Activated CD8-positive, alpha-beta memory T cell treated with anti-CD3 and anti-CD28 coated beads, Interleukin-2, amount 50 U/mL, for 4 hours (primary cell): ENCODE results near the gene NWD2.
"Not testable (repeated sequence)": the region's sequence is repeated elsewhere in the genome, so short reads cannot be mapped to it uniquely, and the experiment has no call there.

Source experiments
- DNase-seq: peaks from one replicate; pipeline ENCODE4 v3.0.0-alpha.2; 2020

The NWD2 gene

DNA sequence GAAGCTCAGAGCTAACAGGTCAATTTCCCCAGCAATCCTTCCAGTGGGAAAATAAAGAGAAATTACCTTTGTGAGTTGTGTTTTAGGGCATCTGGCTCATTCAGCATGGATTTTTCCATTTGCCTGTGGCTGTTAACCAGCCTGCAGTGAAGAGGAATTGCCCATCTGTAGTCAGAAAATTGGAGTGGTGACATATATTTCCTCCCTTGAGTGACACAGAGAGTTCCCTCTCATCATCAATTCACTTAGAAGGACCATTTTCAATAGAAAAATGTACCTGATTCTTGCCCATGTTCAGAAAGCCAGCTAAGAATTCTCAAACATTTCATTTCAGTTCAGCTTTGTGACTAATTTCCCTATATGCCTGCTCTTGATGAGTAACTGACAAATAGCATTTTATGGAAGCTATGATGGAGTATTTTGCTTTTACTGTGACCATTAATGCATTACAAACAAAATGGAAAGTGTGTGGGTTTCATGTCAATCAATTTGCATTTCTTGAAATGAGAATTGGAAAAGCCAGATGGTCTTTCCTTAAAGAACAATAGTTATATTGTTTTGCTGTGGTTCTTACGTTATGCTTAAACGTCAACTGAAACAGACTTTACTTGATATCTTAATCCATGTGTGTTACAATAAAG lies 155.8 kb downstream of the NWD2 start:
- DNase-seq: no peak

DNA sequence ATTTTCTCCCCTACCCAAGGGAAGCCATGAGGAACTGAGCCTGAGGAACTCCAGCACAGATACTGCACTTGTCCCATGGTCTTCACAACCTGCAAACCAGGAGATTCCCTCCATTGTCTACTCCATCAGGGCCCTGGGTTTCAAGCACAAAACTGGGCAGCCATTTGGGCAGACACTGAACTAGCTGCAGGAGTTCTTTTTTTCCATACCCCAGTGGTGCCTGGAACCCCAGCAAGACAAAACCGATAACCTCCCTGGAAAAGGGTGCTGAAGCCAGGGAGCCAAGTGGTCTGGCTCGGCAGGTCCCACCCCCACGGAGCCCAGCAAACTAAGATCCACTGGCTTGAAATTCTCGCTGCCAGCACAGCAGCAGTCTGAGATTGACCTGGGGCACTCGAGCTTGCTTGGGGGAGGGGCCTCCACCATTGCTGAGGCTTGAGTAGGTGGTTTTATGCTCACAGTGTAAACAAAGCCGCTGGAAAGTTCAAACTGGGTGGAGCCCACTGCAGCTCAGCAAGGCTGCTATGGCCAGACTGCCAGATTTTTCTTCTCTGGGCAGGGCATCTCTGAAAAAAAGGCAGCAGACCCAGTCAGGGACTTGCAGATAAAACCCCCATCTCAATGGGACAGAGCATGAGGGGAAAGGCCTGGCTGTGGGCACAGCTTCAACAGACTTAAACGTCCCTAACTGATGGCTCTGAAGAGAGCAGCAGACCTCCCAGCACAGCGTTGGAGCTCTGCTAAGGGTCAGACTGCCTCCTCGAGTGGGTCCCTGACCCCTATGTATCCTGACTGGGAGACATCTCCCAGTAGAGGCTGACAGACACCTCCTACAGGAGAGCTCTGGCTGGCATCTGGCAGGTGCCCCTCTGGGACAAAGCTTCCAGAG lies 163.6 kb downstream of the NWD2 start:
- not testable (repeated sequence) for DNase-seq

DNA sequence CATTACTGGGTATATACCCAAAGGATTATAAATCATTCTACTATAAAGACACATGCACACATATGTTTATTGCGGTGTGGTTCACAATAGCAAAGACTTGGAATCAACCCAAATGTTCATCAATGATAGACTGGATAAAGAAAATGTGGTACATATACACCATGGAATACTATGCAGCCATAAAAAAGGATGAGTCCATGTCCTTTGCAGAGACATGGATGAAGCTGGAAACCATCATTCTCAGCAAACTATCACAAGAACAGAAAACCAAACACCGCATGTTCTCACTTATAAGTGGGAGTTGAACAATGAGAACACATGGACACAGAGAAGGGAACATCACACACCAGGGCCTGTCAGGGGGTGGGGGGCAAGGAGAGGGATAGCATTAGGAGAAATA lies 169.1 kb downstream of the NWD2 start:
- DNase-seq: not testable (repeated sequence)

DNA sequence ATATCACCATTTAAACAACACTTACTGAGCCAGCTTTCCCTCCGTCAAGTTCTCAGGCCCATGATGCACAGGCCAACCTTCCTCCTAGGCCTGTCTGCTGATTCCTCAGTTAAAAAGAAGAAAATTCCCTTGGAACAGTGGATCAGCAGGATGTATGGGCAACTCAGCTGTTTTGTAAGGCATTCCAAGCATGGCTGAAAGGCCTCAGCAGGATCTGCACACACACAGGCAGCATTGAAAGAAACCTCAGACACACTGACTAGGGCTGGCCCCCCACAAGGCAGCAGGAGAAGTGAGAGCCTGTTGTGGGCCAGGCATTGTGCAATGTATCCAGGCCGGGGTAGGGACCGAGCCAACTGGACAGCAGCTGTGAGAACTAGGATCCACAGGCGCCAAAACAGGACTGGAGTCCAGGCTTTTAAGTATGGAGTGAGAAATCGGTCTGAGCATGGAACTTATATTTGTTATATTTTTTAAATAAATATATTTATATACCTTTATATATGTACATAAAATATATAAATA lies 171.4 kb downstream of the NWD2 start:
- no peak for DNase-seq

DNA sequence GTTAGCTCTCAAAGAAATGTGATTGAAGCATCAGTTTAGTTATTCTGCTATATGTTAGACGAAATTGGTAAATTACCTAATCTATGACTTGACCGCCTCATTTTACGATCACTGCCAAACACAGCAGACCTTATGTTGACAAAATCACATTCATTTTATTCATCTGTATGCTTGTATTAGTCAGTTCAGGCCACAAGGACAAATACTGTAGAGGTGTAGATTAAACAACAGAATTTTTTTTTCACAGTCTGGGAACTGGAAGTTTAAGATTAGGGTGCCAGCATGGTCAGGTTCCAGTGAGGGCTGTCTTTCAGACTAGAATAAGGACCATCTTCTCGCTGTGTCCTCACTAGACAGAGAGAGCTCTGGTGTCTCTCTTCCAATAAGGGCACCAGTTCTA lies 177.1 kb downstream of the NWD2 start:
- DNase-seq: no peak

DNA sequence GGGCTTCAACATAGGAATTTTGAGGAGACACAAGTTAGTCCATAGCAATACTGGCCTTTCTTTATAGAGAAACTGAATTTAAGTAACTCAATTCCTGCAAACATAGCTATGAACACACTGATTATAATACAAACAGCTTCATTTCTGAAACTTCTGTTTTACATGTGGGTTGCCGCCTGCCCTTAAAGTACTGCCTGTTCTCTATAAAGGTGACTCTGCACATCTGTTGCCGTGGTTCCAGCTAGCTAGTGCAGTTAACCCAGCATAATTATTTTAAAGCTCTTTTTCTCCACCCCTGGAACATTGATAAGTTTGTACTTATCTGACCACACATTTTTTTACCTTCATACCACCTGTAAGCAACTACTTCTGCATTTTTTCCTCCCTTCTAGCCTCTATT lies 177.6 kb downstream of the NWD2 start:
- no peak for DNase-seq

DNA sequence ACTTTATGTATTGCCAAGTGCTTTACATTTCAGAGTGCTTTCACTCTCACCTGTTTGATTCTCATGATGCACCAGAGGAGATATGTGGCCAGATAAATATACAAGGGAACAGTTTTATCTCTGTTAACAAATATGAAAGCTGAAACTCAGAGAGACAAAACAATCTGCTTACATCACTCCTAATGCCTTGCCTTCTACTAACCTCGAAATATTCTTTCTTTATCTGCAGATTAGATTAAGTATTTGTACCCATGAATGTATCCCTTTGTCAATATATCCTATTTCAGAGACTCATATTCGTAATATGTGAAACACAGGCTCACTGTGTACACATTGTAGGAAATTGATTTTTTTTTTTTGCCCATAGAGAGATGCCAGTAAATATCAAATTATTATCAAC lies 178.1 kb downstream of the NWD2 start:
- DNase-seq: no peak

DNA sequence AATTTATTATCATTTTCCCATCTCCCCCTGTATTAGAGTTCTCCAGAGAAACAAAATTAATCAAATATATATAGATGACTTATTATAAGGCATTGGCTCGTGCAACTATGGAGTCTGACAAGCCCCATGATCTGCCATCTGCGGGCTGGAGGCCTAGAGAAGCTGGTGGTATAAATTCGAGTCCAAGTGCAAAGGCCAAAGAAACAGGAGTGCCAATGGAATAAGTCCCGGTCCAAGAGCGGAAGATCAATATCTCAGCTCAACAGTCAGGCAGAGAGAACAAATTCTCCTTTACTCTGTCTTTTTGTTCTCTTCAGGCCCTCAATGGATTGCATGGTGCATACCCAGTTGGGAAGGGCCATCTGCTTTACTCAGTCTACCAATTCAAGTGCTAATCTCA lies 178.8 kb downstream of the NWD2 start:
- DNase-seq: no peak

DNA sequence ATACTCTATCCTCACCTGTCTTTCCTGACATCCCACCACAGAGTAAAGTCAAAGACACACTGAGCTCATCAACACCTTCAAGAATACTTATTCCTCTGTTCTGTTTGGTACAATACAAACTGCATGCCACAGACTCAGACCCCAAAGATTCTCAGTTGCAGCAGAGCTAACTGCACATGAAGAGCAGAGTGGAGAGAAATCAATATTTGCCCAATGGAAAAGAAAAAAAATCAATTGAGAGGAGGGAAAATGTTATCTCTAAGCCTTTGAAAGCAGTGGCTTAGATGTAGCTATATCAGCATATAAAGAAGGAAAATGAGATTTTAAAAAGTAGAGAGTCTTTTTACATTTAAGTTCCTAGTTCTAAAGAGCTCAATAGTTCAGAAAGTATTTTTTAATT lies 180.2 kb downstream of the NWD2 start:
- no peak for DNase-seq

DNA sequence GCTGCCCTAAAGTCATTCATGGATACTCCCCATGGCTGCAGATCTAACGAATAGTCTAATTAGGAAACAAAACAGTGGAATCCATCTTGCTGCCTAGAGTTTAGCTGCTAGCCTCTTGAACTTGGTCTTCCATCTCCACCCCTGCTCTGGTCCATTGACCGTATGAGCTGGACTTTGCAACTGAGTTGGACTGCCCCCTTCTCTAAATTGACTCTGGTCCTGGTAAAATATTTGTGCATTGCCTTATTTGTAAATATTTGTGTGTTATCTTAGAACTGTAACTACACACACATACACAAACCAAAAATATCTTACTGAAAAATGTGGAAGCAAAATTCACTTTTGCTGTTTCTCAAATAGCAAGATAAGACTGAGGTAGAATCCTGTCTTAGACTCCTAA lies 181.3 kb downstream of the NWD2 start:
- no peak for DNase-seq

DNA sequence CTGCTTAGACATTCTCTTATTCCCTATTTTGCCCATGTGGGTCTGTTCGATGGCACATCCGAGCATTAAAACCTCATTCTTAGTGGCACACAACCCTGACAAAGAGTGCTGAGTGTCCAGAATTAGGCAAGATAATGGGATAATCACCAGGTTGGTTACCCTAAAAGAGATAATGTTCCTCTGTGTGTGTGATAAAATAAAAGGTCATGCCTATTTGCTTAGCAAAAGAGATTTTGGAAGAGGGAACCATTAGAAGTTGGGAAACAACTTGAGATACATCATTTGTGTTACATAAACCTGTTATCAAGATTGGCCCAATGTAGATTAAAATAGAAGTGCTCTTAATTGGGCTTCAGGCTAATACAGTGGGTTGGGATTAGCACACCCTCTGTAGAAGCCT lies 182.7 kb downstream of the NWD2 start:
- no peak for DNase-seq

DNA sequence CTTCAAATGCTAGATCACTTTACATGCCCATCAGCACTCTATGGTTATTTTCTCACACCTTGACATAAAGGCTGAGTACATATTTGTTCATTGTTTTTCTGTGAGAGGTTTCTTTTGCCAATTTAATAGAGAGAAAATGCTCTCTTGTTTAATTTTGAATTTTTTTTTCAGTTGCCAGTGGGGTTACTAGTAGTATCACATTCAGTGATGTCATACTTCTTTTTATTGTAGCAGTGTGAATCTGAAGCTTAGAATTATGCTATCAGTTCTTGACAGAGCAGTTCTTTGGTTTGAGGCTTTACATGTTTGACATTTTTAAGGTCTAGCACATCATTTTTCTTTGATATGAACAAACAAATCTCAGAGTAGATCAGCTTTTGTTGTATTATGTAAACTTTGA lies 185.4 kb downstream of the NWD2 start:
- no peak for DNase-seq

DNA sequence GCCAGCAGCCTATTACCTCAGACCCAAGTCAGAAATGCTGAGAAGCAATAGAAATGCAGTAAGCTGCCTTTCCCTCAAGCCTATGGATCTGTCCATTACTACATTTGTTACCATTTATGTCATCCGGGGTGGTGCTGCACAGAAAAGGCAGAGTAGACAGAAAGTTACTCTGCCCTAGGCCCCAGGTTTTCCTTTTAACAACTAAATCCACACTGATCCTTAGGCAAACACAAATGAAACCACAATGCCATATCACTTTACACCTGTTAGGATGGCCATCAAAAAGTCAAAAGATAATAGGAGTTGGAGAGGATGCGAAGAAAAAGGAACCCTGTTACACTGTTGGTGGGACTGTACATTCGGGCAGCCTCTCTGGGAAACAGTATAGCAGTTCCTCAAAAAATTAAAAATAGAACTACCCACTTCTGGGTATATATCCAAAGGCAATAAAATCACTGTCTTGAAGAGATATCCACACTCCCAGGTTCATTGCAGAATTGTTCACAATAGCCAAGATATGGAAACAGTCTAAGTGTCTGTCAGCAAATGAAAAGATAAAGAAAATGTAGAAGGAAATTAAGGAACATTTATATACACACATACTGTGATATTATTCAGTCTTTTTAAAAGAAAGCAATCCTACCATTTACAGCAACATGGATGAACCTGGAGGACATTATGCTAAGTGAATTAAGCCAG lies 186.3 kb downstream of the NWD2 start:
- no peak for DNase-seq

DNA sequence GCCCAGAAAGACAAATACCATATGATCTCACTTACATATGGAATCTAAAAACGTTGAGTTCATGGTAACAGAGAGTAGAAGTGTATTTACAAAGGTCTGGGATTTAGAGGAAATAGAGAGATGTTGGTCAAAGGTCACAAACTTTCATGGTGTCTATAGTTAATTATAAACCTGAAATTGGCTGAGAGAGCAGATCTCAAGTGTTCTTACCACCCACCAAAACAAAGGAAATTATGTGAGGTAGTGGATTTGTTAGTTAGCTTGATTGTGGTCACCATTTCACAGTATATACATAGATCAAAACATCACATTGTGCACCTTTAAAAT lies 186.8 kb downstream of the NWD2 start:
- DNase-seq: no peak

DNA sequence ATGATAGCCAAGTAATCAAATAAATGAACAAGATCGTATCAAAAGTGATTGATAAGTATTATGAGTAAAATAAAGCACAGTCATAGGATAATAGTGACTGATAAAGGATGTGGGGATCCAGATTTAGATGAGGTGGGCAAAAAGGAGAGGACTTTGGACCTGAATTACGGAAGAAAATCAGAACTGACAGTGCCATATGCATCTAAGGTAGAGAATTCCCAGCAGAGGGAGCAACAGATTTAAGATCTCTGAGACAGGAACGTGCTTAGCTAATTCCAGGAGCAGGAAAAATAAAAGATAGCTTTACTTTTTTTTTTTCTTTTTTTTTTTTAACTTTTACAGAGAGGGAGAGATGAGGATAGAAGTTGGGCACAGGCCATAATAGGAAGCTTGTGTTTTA lies 189.9 kb downstream of the NWD2 start:
- no peak for DNase-seq

DNA sequence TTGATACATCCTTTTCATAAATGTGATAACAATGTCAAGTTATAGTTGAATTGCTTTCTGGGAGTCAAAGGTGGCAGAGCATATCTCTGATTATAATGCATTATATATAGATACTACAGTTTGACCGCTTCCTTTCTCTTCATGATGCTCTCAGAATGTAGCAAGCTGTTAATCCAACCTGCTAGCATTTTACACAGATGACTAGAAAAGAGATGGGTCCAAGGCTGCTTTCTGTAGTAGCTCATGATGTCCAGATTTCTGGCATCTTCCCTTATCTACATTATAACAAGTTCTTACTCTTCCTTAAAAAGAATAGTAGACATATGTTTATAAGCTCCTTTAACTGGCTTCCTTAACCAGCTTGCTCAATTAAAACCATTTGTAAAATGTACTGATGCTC lies 192.0 kb downstream of the NWD2 start:
- no peak for DNase-seq

DNA sequence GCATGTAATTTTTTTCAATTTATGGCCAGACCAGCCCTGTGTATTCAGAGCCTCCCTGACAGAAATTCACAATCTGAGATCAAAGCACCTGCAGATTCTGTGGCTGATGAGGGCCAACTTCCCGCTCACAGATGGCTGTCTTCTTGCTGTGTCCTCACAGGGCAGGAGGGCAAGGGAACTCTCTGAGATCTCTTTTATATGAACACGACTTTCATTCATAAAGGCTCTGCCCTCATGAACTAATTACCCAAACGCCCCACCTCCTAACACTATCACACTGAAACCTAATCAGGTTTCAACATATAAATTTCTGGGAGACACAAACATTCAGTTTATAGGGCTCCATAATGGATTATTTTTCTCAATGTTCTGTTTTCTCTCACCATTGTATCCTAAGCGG lies 192.6 kb downstream of the NWD2 start:
- DNase-seq: no peak

DNA sequence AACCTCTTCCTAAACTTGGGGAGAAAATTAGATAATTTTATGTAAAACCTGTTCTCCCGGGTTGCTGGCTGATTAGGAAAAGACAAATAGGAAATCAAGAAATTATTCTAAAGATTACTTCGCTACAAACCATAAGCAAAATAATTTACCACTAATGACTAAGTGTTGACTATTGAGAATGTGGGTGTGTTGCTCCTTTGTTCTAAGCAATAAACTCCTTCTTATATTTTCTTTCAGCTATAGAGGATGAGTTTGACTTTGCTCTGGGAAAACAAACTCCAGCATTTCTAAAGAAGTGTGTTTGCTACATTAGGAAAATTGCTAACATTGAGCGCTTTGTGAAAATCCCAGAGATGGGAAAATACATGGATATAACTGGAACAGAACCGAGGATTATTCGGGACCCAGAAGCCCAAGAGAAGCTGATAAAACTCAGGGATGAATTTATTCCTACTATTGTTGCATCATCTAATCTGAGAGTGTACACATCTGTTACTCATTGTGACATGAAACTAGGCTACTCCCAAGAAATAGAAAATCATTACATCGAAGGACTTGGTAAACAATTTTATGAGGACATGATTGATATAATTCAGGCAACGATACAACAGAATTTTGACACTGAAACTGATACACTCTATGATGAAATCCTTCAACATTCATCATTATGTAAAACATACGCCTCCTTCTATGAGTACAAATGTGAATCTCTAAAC lies 194.2 kb downstream of the NWD2 start:
- DNase-seq: no peak

DNA sequence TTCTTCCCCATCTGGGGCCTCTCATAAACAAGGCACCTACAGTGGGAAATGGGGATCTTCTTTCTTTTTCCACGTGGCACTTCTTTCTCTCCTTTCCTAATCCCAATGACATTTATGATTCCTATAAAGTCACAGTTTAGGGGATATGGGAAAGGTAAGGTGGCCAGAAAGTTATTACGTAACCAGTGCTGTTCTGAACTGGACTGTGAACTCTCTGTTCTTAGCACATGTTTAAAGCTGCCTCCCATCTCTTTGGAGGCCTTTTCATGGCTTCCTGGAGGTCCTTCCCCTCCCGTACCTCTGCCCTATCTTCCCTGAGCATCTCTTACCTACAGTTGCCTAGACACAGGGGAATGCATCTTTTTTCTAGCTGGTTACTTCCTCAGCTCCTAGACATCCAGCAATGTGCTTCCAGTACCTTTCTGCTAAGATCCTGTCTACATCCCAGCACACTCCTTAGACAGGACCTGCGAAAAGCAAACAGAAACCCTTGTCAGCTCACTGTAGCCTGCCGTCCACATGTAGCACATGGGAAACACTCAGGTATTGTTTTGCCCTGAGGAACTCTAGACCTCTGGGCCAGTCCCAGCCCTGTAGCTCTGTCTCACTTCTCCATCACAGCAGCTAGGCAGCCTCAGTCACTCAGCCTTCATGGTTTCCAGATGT lies 195.4 kb downstream of the NWD2 start:
- no peak for DNase-seq

DNA sequence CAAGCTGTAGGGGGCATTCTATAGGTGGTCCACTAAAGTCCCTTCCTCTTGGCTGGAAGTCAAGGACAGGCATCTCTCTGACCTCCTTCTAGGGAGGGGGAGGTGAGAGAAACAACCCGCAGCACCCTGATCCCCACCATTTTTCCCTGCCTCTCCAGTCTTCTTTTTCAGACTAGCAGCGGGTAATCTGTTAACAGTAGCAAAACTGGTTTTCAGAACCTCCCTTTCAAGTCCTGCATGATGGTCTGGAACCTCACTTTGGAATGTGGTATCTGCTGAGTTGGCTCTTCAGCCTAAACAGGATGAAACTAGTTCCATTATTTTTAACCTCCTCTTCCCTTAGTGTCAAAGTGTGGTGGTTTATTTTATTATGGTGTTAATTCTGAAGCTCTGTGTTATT lies 196.0 kb downstream of the NWD2 start:
- DNase-seq: no peak

DNA sequence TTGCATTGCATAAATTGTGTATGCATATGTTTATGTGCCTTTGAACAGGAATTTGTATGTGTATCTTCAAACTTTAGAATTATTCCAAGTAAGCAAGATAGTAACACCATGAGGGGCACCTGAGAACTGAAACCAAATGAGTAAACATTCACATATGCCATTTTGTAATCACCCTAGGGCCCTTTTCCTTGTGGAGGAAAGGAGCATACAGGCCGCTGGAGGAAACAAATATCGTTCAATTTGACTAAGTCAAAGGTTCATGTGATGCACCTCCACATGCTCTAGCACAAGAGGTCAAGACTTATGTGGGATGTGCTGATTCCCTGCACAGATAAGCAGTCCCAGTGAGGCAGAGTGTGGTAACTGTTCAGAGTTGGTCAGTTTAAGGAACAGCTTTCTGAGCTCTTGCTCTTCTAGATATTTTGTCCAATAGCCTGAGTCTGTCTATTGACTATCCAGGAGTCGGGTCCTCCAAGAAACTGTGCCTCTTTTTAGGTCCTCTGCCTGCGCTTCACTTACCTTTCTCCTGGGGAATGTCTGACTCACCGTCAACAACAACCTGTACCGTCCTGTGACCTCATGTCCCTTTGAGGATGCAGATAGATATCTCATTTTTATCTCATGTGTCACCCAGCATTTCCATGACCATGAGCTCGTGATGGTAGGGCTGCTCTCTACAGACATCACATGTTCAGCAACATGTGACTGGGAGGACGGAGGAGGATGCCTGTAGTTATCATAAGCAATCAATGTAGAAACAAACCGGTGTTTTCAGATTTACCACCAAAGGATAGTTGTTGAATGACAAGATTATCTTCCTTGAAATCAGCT lies 196.9 kb downstream of the NWD2 start:
- no peak for DNase-seq

DNA sequence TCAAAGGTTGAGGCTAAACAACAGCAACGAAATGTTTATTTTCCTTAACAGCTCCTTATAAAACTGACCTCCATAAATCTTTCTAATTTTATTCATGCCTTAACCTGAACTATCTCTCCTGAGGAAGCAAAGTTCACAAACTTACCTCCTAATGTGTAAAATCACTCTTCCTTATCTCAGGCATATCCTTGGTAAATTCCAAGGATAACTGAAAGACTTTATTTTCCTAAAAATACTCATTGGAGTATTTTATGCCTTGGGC lies 197.4 kb downstream of the NWD2 start:
- no peak for DNase-seq
